GM18868 (cell line): Measurements from ENCODE around the gene KDM4B.

ENCODE experiments used
- ATAC-seq: cut with Tn5 transposase; IDR thresholded peaks from one replicate; pipeline ENCODE4 v1.9.1; 2021; ENCODE audit warnings: mild to moderate bottlenecking, moderate library complexity; ENCODE audit not compliant: unreplicated experiment

The KDM4B gene

DNA sequence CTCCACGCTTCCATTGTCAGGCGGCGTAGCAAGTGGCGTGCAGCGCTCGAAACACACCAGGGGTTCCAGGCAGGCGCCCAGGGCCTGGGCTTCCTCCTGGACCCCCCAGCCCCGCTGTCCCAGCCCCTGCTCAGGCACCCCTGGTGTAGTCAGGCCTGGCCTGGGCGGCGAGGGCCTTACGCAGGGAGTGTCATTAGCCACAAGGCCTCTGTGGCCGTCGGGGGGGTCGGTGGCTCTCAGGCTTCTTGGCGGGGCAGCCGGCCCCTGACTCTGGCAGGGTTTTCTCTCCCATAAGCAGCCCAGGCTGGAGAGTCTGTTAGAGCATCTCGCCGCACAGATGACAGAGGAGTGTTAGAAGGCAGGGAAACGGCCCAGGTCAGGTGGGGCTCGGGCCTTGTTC, 116.7 kb downstream of the KDM4B start:
- ATAC-seq: no peak

- no peak for ATAC-seq
Observed at GRCh38 chr19:5086230-5086629, 117.3 kb downstream of the KDM4B start.

DNA sequence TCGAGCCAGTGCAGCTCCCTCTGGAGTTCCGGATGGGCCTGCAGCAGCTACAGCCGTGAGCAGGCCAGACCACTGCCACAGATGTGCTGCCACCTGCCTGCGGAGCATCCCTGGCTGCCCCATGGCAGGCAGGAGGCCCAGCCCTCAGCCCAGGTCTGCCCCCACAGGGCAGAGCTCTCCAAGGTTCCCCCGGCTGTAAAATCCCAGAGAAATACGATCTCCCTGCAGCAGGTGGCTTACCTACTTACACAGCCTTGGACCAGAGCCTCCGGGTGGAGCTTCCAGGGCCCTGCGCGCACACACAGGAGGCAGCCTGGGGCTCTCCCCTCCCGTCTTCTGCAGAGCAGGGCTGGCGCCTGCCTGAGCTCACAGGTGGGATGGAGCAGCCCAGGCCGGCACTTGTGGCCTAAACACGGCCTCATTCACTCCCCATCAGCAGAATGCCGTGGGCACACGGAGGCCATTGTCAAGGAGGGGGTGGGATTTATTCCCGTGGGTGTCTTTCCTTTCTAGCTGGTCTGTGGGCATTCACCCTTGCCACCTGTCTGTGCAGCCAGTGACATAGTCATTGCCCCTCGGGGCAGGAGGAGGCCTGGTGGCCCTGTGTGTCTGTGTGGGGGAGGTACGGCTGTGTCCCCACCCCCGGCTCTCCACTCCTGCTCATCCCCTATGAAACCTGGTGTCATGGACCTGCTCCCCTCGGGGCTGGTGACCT, 118.0 kb downstream of the KDM4B start:
- no peak for ATAC-seq

- no peak for ATAC-seq
Observed at GRCh38 chr19:5089283-5089682, 120.4 kb downstream of the KDM4B start.

DNA sequence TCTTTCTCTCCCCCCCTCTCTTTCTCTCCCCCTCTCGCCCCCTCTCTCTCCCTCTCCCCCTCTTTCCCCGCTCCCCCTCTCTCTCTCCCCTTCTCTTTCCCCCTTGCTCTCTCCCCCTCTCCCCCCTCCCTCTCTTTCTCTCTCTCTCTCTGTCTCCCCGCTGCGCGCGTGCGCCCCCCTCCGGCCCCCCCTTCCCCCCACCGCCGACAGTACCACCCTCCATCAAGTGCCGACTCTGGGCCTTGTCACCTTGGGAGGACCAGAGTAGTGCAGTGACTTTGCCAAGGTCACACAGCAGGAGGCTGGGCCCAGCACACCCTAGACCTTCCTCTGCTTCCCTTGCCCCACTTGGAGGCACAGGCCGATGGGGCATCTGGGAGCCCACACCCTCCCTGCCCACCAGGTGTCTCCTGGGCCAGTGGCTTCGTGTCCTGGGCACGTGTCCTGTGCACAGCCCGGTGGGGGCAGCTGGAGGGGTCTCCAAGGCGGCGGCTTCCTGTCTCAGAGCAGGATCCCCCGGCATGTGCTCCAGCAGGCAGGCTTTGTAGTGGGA, 121.6 kb downstream of the KDM4B start:
- ATAC-seq: no peak

- ATAC-seq: no peak
Observed at GRCh38 chr19:5091018-5091683, 122.2 kb downstream of the KDM4B start.

- no peak for ATAC-seq
Observed at GRCh38 chr19:5091684-5092480, 123.0 kb downstream of the KDM4B start.

GRCh38 chr19:5092481-5092843, 123.5 kb downstream of the KDM4B start:
- ATAC-seq: no peak

DNA sequence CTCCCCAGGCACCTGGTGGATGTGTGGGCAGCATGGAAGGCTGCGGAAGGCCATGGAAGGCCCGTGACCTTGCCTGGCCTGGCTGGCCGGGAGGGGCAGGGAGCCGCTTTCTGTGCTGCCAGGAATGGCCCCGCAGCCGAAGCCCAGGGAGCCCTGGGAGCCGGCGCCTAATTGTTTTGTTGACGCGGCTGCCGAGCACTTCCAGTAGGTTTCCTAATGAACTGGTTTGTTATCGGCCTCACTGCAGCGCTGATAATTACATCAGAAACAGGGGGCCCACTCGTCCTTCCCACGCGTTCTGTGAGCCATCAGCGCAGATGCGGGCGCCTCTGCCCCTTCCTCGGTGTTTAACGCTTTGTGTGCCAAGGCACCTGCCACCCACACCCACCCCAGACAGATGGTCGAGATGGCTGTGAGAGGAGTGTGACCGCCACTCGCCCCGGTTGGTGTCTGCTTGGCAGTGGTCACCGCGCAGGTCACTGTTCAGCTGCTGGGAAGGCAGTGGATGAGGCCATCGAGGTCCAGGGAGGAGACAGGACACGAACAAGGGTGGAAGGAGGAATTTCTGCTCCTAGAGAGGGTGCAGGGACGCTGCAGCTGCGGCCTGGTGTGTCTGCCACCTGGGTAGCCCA, 124.5 kb downstream of the KDM4B start:
- ATAC-seq: no peak

DNA sequence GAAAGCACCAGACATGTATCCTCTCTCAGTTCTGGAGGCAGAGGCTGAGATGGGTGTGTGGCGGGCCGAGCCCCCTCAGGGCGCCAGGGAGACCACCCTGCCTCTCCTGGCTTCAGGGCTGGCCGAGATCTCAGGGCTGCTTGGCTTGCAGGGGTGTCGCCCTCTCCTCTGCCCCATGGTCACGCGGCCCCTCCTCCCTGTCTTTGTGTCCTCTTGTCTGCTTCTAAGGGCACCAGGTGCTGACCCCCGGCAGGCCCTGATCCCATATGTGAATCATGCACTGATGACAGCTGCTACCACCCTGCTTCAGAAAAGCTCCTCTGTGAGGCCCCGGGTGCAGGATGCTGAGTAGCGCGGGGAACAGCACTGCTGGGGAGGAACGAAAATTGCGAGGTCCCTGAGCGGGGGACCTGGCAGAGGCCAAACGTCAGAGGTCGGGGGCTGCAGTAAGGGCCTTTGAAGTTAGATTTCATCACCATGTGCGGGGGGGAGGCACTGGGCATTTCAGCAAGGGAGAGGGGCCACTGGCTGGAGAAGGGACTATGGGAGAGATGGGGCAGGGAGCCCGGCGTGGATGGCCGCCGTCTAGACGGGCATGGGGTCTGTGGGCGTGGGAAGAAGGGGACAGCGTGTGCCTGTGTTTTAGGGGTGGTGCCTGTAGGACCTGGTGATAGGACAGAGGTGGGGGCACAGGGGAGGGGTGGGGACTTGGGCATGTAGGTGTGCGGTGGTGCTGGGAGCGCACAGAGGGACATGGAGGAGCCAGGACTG, 125.2 kb downstream of the KDM4B start:
- no peak for ATAC-seq

- ATAC-seq: no peak
Observed at GRCh38 chr19:5094768-5095567, 126.1 kb downstream of the KDM4B start.

DNA sequence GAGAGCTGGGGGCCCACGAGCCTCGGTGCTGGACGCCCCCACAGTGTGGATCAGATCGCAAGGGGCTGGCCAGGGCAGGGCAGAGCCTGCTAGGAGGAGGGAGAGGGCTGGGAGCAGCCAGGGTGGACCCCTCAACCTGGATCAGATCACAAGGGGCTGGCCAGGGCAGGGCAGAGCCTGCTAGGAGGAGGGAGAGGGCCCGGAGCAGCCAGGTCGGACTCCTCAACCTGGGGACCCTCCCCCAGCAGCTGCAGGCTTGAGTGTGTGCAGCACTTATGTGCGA, 126.6 kb downstream of the KDM4B start:
- ATAC-seq: no peak

GRCh38 chr19:5096536-5096935, 127.6 kb downstream of the KDM4B start:
- no peak for ATAC-seq

- ATAC-seq: no peak
Observed at GRCh38 chr19:5097331-5097930, 128.5 kb downstream of the KDM4B start.

DNA sequence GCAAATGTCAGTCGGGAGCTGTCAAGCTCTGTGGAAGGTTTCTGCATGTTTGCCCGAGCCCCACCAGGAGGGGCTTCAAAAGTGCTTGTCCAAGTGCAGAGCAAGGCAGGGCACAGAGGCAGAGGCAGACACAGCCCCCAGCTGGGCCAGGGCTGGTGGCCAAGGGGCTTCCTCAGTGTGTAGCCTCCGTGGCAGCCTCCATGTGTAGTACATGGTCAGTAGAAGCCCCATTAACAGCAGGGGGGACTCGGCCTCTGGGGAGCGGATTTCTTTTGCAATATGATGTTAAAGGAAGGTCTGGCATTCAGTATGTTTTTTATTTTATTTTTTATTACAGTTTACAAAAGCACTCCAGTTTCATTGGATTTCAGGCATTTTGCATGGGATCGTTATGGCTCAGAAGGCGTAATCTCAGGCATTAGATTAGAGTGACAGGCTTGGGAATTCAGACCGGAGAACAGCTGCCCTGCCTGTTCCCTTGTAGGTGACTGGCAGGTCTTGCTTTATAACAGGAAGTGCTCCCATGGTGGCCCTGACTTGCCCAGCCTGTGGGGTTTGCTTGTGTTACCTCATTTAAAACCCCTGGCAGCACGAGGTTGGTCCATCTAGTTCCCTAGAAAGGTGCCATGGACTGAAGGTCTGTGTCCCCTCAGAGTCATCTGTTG, 129.2 kb downstream of the KDM4B start:
- ATAC-seq: no peak

DNA sequence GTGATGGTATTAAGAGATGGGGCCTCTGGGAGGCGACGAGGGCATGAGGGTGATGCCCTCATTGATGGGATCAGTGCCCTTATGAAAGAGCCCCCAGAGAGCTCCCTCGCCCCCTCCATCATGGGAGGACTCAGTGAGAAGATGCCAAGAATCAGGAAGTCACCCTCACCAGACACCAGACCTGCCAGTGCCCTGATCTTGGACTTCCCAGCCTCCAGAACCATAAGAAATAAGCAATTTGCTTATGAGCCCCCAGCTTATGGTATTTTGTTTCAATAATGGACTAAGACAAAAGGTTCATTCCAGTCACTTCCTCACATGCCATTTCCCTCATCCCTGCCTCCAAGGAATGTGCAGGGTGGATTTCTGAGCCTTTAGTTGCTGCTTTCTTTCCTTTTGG, 129.7 kb downstream of the KDM4B start:
- no peak for ATAC-seq

GRCh38 chr19:5099701-5100221, 130.8 kb downstream of the KDM4B start:
- ATAC-seq: no peak

- no peak for ATAC-seq
Observed at GRCh38 chr19:5101871-5102270, 133.0 kb downstream of the KDM4B start.

DNA sequence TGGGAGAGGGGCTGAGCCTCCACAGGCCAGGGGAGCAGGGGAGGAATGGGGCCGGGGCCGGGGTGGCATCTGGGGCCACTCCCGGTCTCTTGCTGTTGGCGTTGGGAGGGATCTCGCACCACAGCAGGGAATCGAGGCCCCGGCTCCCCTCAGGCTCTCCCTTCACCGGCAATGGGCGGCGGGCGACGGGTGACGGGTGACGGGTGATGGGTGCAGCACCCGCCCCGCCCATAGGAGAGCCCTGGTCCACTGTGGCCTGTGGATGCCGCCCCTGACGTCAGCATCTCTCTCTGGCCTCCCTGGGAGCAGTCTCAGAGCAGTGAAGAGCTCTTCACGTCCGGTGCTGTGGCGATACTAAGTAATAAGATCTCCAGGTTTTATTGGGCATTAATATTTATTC, 133.6 kb downstream of the KDM4B start:
- no peak for ATAC-seq
